ENCODE results near the gene DNAJC18.

DNAJC18 gene

DNA sequence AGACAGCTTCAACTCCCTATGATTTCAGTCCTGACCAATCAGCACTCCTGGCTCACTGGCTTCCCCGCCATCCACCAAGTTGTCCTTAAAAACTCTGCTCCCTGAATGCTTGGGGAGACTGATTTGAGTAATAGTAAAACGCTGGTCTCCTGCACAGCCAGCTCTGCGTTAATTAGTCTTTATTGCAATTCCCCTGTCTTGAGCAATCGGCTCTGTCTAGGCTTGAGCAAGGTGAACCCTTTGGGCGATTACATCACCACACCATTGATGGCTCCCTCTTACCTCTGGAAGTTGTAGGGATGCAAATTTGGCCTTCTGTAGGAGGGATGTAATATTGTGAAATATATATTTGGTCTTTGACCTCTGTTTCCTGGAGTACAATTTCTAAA is 53.3 kb downstream of the DNAJC18 start:
- no peak for DNase-seq

DNA sequence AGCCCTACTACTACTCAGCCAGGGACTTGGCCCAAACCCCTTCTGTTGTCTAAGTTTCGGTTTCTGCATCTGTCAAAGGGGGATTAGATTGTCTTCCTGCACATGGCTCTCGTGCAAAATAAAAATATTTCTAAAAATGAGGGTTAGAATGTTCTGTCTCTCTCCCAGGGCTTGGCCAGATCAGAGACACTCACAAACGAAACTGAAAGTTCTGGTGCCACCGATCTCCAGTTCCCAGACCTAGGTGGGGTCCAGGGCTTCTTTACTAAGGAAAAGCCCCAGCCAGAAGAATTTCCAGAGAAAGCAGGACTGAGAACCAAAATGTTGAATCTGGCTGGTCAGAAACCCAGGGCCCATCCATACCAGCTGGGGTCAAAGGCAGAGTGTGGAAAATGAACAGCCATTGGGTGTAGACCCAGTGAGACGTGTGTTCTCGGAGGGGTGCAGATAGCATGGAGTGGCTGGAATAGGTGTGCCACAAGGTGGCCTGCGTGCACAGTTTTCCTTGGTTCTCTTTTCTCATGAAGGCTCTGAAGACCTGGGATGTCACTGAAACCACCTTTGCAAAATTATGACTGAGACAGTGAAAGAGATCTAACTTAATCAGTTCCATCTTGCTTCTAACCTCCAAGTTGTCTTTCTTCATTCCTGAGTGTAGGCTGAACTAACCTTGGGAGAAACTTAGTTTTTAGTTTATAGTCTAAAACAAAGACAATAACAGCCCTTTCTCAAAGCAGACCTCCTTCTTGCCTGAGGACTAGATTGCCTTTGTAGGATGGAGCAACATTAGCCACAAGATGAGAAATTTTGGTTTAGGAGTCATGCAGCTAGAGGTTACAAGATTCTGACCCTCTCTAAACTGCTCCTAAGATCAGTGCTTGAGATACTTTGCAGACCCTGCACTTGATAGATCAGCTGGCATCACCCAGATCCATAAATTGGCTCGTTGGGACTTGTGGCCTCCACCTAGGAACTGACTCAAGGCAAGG is 54.0 kb downstream of the DNAJC18 start:
- DNase-seq = no peak

DNA sequence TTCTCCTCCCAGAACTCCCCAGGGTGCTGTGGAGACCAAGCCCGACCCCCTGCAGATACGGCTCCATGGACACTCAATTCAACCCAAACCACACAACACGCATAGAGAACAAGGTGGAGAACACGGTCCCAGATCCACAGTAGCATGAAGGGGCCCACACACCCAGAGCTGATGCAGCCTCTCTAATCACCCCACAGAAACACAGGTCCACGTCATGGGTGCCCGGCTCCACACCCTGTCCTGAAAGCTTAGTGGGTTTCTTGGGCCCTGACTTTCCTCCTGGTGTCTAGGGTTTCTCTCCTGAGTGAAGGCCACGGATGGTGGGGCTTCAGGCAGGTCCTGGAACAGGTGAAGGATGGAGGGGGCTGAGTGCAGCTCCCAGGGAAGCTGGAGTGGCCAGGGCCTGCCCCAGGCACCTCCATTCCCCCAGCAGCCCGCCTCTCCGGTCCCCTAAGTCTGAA is 54.7 kb downstream of the DNAJC18 start:
- no peak for DNase-seq

DNA sequence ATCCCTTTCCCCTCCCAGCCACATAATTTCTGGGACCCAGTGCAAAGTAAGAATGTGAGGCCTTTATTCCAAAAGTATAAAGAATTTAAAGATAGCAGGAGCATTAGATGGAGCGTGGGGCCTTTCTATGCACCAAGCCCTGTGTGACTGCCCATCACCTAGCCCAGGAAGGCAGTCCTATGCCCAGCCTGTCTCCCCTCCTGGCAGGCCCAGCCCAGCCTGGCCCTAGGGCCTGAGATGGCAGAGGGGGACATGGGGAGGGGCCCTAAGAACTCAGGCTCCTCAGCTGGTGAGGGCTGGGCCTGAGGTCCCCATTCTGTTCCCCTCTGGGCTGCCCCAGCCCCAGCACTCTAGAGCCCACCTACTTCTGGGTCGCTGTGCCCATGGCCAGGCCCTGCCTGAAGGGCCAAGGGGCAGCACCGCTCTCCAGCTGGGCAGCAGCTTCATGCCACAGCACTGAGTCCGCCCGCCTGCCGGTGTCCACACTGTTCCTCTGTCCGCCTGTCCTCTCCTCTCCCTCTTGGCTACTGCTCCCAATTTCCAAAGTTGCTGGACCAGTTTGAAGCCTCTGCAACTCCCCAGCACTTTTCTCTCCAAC is 55.2 kb downstream of the DNAJC18 start:
- DNase-seq = no peak

DNA sequence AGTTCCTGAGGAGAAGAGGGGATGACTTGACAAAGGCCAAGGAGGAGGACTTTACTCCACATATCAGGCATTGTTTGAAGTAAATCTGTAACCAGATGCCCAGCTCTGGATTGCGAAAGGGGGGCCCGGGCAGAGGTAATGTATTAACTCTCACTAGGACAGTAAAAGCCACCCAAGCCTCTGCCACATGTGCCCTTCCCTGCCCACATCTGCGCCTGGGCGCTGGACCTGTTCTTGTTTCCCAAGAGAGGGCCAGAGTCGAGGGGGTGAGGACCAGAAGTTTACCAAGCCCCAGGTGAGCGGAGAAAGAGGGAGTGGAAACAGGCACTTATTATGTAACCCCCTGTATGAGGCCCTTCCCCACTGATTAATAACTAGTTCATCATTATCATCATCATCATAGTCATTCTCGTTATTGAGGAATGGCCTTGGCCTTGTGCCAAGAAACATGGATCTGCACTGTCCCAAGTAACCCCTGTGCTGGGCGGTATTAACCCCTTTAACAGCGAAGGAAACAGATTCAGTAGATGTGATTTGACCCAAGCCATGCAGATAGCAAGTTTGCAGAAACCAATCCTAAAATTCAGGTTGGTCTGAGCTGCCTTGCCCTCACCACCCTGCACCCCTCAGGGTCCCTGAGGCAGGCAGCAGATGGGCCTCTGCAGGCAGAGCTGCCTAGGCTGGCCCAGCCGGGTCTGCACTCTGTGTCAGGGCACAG is 55.9 kb downstream of the DNAJC18 start, which contains the start of gene SLC23A1:
Gene SLC23A1 (minus strand): TSS at position 23 of the 718 bp plus-strand sequence. CDS start 44 bp downstream, outside the sequence.
- DNase-seq = no peak

DNA sequence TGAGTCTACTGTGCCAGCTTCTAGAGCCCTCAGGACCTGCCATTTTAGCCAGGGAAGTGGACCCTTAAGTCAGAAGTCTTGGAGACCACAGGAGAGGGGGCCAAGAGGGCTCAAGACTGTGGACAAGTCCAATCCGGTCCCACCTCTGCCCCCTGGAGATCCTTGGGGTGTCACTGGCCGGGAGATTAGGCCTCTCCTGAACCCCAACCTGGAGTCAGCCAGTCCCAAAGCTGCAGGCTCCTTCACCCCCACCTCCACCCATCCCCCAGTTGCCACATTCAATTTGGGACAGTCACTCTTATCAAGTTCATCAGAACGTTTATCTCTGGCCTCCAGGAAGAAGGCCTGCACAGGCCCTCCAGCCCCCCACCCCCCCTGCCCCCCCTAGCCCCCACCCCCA is 56.5 kb downstream of the DNAJC18 start:
- no peak for DNase-seq

DNA sequence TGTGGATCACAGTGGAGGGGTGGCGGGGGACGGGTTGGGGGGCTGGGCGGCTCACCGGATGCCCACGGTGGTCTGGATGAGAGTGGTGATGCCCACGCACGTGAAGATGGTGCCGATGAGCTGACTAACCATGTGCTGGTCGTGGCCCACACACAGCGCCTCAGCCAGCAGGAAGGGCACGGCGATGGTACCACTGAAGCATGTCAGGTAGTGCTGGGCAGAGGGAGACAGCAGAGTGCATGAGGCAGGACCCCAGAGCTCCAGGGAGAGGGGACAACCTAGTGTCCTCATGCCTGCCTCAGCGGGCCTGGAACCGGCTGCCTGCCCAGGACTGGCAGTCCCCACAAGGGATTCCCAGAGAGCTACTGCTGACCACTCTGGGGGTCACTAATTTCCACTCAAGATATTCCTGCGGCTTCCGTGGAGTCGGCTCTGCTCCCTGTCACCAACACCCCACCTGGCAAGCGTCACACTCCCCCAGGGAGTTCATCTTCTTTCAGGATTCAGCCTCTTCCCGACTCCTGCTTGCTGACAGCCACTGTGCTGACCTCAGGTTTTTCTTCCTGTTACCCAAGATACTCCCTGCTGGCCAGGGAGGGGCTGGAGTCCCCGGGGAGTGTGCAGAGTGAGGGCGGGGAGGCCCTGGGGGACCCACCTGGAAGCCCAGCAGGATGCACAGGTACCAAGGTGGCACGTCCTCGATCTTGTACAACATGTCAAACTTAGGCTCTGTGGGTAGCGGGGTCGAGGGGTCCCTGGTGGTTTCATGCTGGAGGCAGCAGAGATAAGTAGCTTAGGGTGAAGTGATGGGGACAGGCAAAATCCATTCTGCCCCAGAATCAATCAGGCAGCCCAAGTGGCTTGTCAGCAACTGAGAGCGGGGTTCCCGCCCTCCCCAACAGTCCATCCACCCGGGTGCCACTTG is 57.2 kb downstream of the DNAJC18 start:
- DNase-seq = no peak

DNA sequence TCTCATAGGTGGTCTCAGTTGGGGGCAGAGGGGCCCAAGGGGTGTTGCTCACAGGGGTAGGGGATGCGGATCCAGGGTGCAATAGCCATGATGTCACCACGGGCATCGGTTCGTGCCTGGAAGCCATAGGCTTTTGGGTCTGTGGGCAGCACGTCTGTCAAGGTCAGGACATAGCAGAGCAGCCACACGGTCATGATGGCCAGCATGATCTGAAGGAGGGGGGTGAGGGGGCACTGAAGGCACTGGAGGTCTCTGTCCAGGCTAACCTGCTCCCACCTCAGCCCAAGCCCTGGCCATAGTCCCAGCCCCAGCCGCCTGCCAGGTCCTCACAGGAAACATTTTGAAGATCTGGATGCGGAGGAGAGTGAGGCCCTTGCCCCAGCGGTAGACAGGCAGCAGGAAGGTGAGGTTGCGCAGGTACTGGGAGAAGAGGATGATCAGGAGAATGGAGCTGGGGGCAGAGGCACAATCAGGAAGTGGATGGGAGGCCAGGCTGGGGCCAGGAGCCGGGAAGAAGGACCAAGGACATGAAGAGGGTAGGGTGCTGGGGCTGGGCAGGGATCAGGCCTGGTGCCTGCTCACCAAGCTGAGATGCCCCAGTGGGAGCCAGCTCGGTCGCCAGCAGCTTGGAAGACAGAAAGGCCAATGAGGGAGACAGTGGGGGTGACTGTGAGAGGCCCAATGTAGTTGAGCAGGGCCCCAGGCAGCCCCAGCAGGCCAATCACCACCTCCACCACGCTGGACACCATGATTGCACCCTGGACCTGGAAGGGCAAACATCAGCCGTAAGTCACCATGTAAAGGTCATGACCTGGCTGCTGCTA is 59.5 kb downstream of the DNAJC18 start:
- no peak for DNase-seq

DNA sequence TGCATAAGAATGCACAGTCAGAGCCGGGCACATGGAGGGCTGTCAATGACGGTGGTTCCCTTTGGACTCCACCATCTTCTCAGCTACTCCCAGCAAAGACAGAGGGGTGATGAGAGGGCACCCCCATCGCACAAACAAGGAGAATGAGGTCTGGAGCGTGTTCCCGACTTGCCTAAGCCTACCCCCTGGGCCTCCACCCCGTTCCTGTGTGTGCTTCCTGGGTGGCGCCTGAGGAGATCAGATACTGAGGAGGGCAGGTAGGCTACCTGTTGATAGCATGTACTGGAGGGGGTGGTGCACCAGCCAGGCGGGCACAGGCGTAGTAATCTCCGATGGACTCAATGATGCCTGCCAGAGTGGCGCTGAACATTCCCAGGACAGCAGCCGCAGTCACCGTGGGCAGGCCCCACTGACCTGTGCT is 60.4 kb downstream of the DNAJC18 start:
- no peak for DNase-seq

DNA sequence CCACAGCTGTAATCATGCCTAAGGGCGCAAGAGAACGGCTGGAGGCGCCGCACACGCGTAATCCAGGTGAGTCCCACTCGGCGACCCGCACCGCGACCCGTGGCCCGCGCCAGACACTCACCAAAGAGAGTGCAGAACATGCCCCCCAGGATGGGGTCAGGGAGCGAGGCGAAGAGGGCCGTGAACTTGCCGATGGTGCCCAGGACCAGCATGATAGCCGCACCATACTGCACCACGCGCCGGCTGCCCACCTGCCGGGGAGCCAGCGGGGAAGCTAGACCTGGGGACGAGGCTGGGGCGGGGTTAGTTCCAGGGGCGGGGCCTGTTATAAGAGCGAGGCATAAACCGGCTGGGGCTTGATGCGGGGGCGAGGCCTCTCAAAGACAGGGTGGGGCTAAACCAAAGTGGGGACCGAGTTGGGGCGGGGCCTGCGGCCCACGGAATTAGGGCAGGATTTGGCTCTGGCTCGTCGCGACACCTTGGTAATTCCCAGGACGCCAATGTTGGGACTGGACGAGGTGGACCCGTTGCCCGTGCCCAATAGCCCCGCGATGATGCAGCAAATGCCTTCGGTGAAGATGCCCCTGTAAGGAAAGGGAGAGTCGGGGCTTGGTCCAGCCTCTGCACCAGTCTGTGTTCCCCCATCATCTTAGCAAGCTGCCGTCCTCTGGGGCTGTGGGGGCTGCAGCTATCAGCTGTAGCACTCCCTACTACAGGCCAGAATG is 61.1 kb downstream of the DNAJC18 start:
- no peak for DNase-seq

DNA sequence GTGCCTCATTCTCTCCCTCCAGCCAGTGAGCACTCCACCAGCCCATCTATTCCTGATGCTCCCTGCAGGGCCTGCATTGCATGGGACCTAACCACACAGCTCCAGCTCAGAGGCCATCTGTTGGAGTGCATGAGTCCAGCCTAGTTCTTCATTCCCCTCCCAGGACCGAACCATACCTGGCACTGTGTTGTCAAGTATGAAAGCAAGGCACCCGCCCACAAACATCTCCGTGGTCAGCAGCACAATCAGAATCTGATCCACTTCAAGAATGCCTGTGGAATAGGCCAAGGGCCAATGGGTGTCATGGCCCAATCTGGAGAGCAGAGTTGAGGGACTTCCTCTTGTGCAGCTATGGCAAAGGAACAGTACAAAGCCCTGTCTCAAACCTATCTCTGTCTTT is 62.1 kb downstream of the DNAJC18 start:
- no peak for DNase-seq

DNA sequence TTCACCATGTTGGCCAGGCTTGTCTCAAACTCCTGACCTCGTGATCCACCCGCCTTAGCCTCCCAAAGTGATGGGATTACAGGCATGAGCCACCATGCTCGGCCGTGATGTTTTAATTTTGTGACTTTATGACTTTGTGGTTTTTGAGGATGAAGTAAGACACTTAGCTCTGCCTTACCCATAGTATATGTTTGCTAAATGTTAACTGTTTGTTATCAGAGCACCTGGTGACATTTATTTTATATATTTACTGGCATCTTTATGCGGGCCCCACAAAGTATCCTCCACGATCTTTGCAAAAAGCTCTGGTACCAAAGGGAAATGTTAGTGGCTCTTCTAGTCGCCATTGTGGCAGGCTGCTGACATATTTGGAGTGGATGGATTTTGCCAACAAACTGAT is 63.0 kb downstream of the DNAJC18 start:
- DNase-seq = no peak

DNA sequence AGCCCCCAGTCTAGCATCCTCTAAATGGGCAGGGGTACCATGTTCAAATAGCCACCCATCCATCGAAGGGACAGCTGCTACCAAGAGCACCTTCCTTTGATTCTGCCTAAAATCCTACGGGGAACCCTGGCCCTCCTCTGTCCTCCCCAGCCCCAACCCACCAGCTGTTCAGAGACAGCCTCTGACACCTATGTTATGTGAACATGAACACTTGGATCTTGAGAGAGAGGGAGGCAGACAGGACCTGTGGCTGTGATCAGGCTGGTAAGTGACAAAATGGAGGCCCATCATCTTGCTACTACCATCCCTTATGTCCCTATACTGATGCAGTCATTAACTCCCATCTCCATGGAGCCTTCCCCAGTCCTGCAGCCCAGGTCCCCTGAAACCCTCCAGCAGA is 64.4 kb downstream of the DNAJC18 start:
- no peak for DNase-seq

DNA sequence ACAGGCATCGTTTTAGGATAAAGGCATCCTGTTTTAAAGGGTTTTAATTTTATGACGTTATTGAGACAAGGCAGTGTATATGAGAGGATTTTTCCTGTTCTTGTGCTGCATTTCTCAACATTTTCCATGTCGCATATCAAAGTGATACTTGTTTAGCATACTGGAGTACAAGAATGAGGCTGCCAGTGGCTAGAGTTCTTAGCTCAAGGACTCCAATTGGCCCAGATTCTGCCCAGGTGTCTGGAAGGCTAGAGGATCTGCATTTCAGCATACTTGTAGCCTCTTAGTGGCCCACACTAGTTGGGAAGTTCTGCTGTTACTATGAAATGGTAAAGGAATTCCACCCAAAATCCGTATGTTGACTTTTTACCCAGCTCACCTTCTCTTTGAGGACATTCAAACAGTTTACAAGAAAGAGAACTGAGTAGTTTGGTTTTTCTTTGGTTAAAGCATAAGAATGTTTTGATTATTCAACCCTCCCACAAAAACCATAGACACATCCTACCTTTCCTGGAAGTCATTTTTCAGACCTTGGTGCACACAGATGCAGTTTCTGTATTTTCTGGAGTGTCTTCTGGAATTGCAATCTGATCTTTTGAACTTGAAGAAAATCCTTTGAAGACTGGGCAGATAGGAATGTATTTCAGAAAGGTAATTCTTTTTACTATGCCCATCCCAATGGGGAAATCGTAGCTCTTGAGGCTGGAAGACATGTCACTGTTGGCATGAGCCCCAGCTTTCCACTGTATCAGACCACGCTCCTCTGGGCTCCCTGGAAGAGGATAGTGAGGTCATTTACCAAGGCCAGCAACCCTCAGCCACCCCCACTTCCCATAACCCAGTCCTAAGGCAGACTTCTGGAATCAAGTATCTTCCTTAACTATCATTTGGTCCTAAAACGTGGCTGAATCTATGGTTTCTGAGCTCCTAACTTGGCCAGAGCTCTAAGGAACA is 67.6 kb downstream of the DNAJC18 start:
- no peak for DNase-seq

DNA sequence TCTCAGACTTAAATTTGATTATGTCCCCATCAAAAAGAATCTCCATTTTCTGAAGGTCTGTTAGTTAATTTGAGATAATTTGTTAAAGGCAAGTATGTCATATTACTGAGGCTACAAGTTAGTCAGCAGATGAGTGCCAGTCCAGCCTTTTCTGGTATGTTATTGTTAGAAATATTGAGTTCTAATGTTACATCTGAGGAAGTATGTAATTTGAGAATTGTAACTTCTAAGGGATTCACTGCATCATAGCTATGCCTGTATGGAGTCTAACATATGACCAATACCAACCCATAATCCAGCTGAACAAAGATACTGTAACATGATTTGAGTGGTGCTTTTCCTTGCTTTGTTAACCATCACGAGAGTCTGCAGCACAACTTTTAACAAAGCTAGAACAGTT is 70.1 kb downstream of the DNAJC18 start:
- DNase-seq = no peak

DNA sequence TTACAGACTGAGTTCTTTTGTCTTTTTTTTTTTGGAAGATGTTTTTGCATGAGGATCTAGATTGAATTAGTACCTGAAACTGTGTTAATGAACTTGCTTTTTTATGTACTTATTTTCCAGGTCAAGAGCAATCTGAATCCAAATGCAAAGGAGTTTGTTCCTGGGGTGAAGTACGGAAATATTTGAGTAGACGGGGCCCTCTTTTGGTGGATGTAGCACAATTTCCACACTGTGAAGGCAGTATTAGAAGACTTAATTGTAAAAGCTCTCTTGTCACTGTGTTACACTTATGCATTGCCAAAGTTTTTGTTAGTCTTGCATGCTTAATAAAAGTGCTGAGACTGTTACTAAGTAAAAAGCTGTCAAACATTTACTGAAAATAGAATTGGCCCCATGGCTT is 70.7 kb downstream of the DNAJC18 start:
- no peak for DNase-seq

DNA sequence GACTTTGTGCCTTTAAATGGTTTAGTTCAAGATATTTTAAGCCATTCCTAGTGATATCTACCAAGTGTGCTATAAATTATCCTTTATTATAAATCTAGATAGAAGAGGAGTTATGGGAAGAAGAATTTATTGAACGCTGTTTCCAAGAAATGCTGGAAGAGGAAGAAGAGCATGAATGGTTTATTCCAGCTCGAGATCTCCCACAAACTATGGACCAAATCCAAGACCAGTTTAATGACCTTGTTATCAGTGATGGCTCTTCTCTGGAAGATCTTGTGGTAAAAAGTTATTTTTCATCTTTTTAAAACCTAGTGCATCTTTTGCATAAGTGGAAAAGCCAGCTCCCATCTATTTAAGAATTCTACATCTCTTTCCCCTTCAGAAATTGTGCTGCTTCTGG is 74.9 kb downstream of the DNAJC18 start:
- no peak for DNase-seq

DNA sequence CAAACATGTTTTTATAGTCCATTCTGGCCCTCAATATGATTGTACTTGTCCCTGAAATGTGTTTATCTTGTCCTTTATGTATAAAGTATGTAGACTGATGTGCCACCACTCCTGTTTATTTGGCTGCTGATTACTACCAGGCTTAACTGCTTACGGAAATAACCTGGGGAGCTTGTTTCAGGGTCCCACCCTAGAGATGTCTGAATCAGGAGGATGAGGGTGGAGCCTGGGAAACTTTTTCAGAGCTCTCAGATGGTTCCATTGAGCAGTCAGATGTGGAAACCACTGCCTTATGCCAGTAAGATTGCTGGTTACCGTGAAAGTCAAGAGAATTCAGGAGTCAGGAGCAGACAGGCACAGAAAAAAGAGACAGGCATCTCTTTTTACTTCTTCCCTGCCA is 75.4 kb downstream of the DNAJC18 start:
- DNase-seq = no peak

DNA sequence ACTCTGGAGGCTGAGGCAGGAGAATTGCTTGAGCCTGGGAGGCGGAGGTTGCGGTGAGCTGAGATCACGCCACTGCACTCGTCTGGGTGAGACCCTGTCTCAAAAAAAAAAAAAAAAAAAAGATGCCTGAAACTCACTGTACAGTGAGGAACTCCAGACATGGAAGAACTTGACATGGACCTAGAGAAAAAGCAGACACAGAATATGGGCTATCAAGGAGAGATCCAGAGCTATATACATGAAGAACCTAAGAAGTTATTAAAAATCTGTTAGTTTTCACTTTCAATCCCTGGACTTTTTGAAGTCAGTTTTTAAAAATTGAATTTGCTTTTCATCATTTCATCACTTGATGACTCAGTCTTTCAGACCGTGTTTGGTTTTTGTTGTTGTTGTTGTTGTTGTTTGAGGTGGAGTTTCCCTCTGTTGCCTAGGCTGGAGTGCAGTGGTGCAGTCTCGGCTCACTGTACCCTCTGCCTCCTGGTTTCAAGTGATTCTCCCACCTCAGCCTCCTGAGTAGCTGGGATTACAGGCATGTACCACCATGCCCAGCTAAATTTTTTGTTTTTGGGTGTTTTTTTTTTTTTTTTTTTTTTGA is 77.4 kb downstream of the DNAJC18 start:
- no peak for DNase-seq

Measured in NCI-H187 treated with DMSO at 0.1 percent for 48 hours (cell line).